ENCODE measurements around the gene PCDHGA3.

GRCh38 chr5:141389153-141390042 is 45.8 kb downstream of the PCDHGA3 start:
- TF ChIP-seq EZH2 (IDR thresholded peaks at IDR 0.05; ENCODE audit: low read depth, unreplicated experiment) (no peak), CTCF (conservative IDR thresholded peaks at IDR 0.05; ENCODE audit: low read depth in 2 of 2) (no peak), STAT1 (IDR thresholded peaks at IDR 0.05; ENCODE audit: unreplicated experiment) (no peak), CREB1 (CRISPR knock-in tag; IDR thresholded peaks at IDR 0.05; ENCODE audit: low read depth) (no peak), EZH2phosphoT487 (IDR thresholded peaks at IDR 0.05; ENCODE audit: unreplicated experiment) (no peak)
- TF ChIP-seq, protein P1, sequence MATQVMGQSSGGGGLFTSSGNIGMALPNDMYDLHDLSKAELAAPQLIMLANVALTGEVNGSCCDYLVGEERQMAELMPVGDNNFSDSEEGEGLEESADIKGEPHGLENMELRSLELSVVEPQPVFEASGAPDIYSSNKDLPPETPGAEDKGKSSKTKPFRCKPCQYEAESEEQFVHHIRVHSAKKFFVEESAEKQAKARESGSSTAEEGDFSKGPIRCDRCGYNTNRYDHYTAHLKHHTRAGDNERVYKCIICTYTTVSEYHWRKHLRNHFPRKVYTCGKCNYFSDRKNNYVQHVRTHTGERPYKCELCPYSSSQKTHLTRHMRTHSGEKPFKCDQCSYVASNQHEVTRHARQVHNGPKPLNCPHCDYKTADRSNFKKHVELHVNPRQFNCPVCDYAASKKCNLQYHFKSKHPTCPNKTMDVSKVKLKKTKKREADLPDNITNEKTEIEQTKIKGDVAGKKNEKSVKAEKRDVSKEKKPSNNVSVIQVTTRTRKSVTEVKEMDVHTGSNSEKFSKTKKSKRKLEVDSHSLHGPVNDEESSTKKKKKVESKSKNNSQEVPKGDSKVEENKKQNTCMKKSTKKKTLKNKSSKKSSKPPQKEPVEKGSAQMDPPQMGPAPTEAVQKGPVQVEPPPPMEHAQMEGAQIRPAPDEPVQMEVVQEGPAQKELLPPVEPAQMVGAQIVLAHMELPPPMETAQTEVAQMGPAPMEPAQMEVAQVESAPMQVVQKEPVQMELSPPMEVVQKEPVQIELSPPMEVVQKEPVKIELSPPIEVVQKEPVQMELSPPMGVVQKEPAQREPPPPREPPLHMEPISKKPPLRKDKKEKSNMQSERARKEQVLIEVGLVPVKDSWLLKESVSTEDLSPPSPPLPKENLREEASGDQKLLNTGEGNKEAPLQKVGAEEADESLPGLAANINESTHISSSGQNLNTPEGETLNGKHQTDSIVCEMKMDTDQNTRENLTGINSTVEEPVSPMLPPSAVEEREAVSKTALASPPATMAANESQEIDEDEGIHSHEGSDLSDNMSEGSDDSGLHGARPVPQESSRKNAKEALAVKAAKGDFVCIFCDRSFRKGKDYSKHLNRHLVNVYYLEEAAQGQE (IDR thresholded peaks at IDR 0.05; ENCODE audit: unreplicated experiment): no peak

All from GM23338 (cell line).